Activated CD4-positive, alpha-beta memory T cell treated with anti-CD3 and anti-CD28 coated beads, Interleukin-2, amount 10 ng/mL, durations not matched to agents 7 days and 5 days (primary cell): Measurements from ENCODE around the gene ARHGAP26. TPM values are rescaled to one million over a fixed set of nuclear protein-coding genes. Genes with fewer than 3 reads are reported as not detected.

Source experiments
- CTCF ChIA-PET: fragments of 350-600 bp; sonication (Branson Sonifier 250); formaldehyde crosslinking; loops from one replicate; lab custom pipeline; 2021; ENCODE audit warnings: antibody characterized with exemption, inconsistent platforms; lab: Charles Lee
- POLR2A ChIA-PET: fragments of 350-600 bp; sonication (Branson Sonifier 250); formaldehyde crosslinking; loops from one replicate; lab custom pipeline; 2021; ENCODE audit warnings: antibody characterized with exemption; lab: Charles Lee
- DNase-seq: peaks from one replicate; pipeline ENCODE4 v3.0.0-alpha.2; 2020
- H3K27ac Mint-ChIP-seq: one replicate; pipeline ENCODE4 v1.8.0; 2021; ENCODE audit warnings: mild to moderate bottlenecking, mixed read lengths
- H3K27me3 Mint-ChIP-seq: one replicate; pipeline ENCODE4 v1.8.0; 2021; ENCODE audit warnings: mixed read lengths
- H3K36me3 Mint-ChIP-seq: one replicate; pipeline ENCODE4 v1.8.0; 2021; ENCODE audit warnings: low read depth, mixed read lengths
- H3K4me1 Mint-ChIP-seq: one replicate; pipeline ENCODE4 v1.8.0; 2021; ENCODE audit warnings: mixed read lengths
- H3K4me3 Mint-ChIP-seq: one replicate; pipeline ENCODE4 v1.8.0; 2021; ENCODE audit warnings: mild to moderate bottlenecking, mixed read lengths
- H3K9me3 Mint-ChIP-seq: one replicate; pipeline ENCODE4 v1.8.0; 2021; ENCODE audit warnings: mixed read lengths
- total RNA-seq, 2 experiments: library from RNA; stranded (reverse); gene quantifications; one replicate each; pipeline ENCODE4 v1.2.3, GENCODE V29; 2021

The ARHGAP26 gene
- total RNA-seq, 2 experiments from 2014 or later: 14.8 to 17.1 TPM

- no peak overlapping the region for H3K27ac Mint-ChIP-seq
- DNase-seq: no peak
- peaks cover 7% of the 10 kb centered on the region for H3K4me1 Mint-ChIP-seq
- H3K27me3 Mint-ChIP-seq: peaks cover 7% of the 10 kb centered on the region
- H3K4me3 Mint-ChIP-seq: no peak overlapping the region
- H3K9me3 Mint-ChIP-seq: no peaks in the 10 kb centered on the region
- no peaks in the 10 kb centered on the region for H3K36me3 Mint-ChIP-seq
- ChIA-PET CTCF (interaction anchor here (1.0 kb wide), 1 partner anchor 109 kb away, joined by 4 read pairs; no protein-coding TSS in a partner anchor), POLR2A (interaction anchor here (0.9 kb wide), 1 partner anchor 12 kb away, joined by 3 read pairs; no protein-coding TSS in a partner anchor)
Measured at GRCh38 chr5:142757564-142757963, 12.6 kb upstream of the ARHGAP26 start.

DNA sequence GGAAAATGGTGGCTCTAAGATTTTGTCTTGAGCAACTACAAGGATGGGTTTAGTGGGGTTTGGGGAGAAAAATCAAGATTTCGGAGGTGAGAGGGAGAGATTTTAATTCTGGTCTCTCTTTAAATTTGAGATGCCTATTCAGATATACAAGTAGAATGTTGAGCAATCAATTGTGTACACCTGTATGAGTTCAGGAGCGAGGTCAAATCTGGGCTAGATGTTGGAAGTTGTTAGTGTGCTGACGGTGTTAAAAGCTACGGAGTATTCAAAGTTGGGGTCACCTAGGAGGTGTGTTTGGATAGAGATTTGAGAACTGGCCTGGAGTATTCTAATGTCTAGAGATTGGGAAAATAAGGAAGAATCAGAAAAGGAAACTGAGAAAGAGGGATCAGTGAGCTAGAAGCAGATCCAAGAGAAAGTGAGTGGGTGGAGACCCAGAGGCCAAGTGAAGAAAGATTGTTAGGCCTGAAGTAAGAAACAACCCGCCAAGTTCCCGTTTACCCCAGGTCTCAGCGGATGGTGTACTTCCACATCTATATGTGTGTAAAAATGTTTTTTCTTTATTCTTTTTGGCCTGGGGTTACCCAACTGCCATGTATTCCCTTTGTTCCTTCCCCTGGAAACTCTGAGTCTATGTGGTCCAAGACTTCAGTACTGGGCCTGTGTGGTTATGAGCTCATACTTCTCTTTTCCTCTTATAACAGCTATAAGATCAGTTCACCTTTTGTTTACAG lies 11.9 kb upstream of the ARHGAP26 start:
- Mint-ChIP-seq H3K4me3 (no peak overlapping the region), H3K9me3 (no peaks in the 10 kb centered on the region), H3K27me3 (peaks cover 7% of the 10 kb centered on the region), H3K27ac (no peak overlapping the region), H3K4me1 (peaks cover 7% of the 10 kb centered on the region), H3K36me3 (no peaks in the 10 kb centered on the region)
- CTCF ChIA-PET: interaction anchor here (1.0 kb wide), 2 partner anchors 10 to 109 kb away, joined by 4 to 6 read pairs; no protein-coding TSS in a partner anchor
- DNase-seq: no peak
- POLR2A ChIA-PET: interaction anchor here (0.9 kb wide), 1 partner anchor 12 kb away, joined by 3 read pairs; no protein-coding TSS in a partner anchor

DNA sequence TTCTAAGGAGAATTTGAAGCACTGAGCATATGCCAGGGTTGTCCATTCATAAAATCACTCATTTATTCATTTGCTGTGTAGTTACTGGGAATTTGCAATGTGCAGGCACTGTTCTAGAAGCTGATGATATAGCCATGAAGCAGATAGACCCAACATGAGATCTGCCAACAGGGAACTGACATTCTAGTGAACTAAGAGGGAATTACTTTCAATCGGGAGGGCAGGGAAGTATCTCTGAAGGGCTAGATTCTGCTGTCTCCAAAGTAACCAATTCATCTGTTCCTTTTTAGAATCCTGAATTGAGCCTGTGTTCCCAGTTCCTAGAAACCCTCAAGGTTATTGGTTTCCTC lies 11.4 kb upstream of the ARHGAP26 start:
- H3K4me1 Mint-ChIP-seq: peaks cover 7% of the 10 kb centered on the region
- POLR2A ChIA-PET: interaction anchor here (0.9 kb wide), 1 partner anchor 11 kb away, joined by 3 read pairs; no protein-coding TSS in a partner anchor
- peaks cover 7% of the 10 kb centered on the region for H3K27me3 Mint-ChIP-seq
- no peak for DNase-seq
- no peak overlapping the region for H3K4me3 Mint-ChIP-seq
- no peaks in the 10 kb centered on the region for H3K9me3 Mint-ChIP-seq
- CTCF ChIA-PET: interaction anchor here (1.0 kb wide), 2 partner anchors 11 to 108 kb away, joined by 4 to 6 read pairs; no protein-coding TSS in a partner anchor
- H3K36me3 Mint-ChIP-seq: no peaks in the 10 kb centered on the region
- H3K27ac Mint-ChIP-seq: no peak overlapping the region

DNA sequence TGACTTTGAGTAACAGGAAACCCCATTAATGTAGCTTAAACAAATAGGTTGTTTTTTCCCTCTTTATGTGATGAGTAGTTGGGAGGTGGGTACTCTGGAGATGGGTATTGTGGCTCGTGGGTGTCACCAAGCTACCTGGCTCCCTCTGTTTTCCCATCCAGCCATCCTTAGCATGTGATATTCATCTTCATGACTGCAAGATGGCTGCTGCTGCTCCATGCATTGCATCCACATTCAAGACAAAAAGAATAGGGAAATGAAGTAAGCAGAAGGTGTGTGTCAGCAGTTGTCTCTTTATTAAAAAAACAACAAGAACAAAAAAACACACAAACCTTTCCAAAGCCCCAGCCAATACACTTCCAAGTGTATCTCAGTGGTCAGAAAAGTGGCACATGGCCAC lies 6.5 kb upstream of the ARHGAP26 start:
- Mint-ChIP-seq H3K27me3 (peaks cover 4% of the 10 kb centered on the region), H3K4me3 (no peak overlapping the region), H3K27ac (no peak overlapping the region), H3K4me1 (no peaks in the 10 kb centered on the region), H3K9me3 (no peaks in the 10 kb centered on the region), H3K36me3 (no peaks in the 10 kb centered on the region)
- CTCF ChIA-PET: interaction anchor here (0.9 to 2.5 kb wide), 3 partner anchors 11 to 144 kb away, joined by 3 to 8 read pairs (median 3); no protein-coding TSS in a partner anchor
- no peak for DNase-seq
- POLR2A ChIA-PET: no interaction called here

- DNase-seq: no peak
- no peaks in the 10 kb centered on the region for H3K36me3 Mint-ChIP-seq
- peaks cover 21% of the 10 kb centered on the region for H3K4me1 Mint-ChIP-seq
- no peak overlapping the region for H3K27ac Mint-ChIP-seq
- POLR2A ChIA-PET: no interaction called here
- CTCF ChIA-PET: interaction anchor here (1.0 to 7.5 kb wide), 6 partner anchors 16 to 122 kb away, joined by 3 to 48 read pairs (median 6); no protein-coding TSS in a partner anchor
- no peak overlapping the region for H3K4me3 Mint-ChIP-seq
- no peaks in the 10 kb centered on the region for H3K9me3 Mint-ChIP-seq
- H3K27me3 Mint-ChIP-seq: peaks cover 6% of the 10 kb centered on the region
Measured at GRCh38 chr5:142767178-142767577, 3.0 kb upstream of the ARHGAP26 start.

- Mint-ChIP-seq H3K27ac (no peak overlapping the region), H3K9me3 (no peaks in the 10 kb centered on the region), H3K36me3 (no peaks in the 10 kb centered on the region), H3K4me3 (no peak overlapping the region), H3K27me3 (peaks cover 3% of the 10 kb centered on the region), H3K4me1 (peaks cover 29% of the 10 kb centered on the region)
- ChIA-PET CTCF (interaction anchor here (1.1 to 7.5 kb wide), 5 partner anchors 16 to 121 kb away, joined by 3 to 48 read pairs (median 6); no protein-coding TSS in a partner anchor), POLR2A (no interaction called here)
- no peak for DNase-seq
Measured at GRCh38 chr5:142767911-142768310, 2.3 kb upstream of the ARHGAP26 start.

DNA sequence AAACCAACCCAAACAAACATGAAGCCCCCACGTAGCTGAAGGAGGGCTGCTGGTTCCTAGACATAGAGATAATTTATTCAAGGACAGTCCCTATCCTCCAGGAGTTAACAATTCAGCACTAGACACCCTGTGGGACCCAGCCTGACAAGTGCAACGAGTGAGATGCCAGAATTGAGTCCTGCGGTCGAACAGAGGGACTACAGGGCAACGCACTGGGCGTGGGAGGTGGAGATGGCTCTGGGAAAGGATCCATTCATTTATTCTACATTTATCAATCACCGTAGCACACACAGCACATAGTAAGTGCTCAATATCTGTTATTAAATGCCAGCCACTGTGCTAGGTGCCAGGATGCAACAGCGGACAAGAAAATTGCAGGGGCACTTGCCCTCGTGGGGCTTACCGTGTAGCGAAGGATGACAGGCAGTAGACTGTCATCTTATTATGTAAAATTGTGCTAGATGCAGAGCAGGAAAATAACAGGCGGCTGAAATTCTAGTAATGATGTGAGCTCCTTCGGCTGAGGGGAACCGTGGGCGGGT lies 855 bp upstream of the ARHGAP26 start:
- ChIA-PET POLR2A (interaction anchor here (0.6 to 2.8 kb wide), 9 partner anchors 14 to 674 kb away, joined by 3 to 27 read pairs (median 7); no protein-coding TSS in a partner anchor), CTCF (interaction anchor here (0.8 to 7.5 kb wide), 11 partner anchors 9 to 119 kb away, joined by 3 to 48 read pairs (median 12); no protein-coding TSS in a partner anchor)
- Mint-ChIP-seq H3K27me3 (peaks cover 3% of the 10 kb centered on the region), H3K4me1 (peaks cover 33% of the 10 kb centered on the region), H3K9me3 (no peaks in the 10 kb centered on the region), H3K36me3 (no peaks in the 10 kb centered on the region), H3K27ac (peak overlapping the region; percentile 51), H3K4me3 (peak overlapping the region; percentile 82)
- no peak for DNase-seq

GRCh38 chr5:142770650-142771609 lies 753 bp downstream of the ARHGAP26 start:
- DNase-seq: peak; percentile 67

GRCh38 chr5:142771666-142772065 lies 1.5 kb downstream of the ARHGAP26 start:
- ChIA-PET CTCF (interaction anchor here (0.7 to 7.5 kb wide), 11 partner anchors 12 to 231 kb away, joined by 3 to 48 read pairs (median 7); no protein-coding TSS in a partner anchor), POLR2A (interaction anchor here (0.6 to 2.4 kb wide), 12 partner anchors 8 to 237 kb away, joined by 3 to 16 read pairs (median 4); no protein-coding TSS in a partner anchor)
- Mint-ChIP-seq H3K9me3 (no peaks in the 10 kb centered on the region), H3K4me1 (peaks cover 33% of the 10 kb centered on the region), H3K27ac (no peak overlapping the region), H3K27me3 (peaks cover 3% of the 10 kb centered on the region), H3K36me3 (no peaks in the 10 kb centered on the region), H3K4me3 (peak overlapping the region; percentile 91)
- DNase-seq: no peak

More at GRCh38 chr5:142770650-142771609, 753 bp downstream of the ARHGAP26 start:
- Mint-ChIP-seq H3K4me1 (peaks cover 33% of the 10 kb centered on the region), H3K27ac (peak overlapping the region; percentile 72), H3K9me3 (no peaks in the 10 kb centered on the region), H3K4me3 (peak overlapping the region; percentile 91), H3K36me3 (no peaks in the 10 kb centered on the region), H3K27me3 (peaks cover 3% of the 10 kb centered on the region)
- ChIA-PET POLR2A (interaction anchor here (0.6 to 2.8 kb wide), 18 partner anchors 8 to 238 kb away, joined by 3 to 27 read pairs (median 5); no protein-coding TSS in a partner anchor), CTCF (interaction anchor here (0.6 to 7.5 kb wide), 23 partner anchors 12 to 232 kb away, joined by 3 to 48 read pairs (median 4); no protein-coding TSS in a partner anchor)

GRCh38 chr5:142772446-142773293 lies 2.5 kb downstream of the ARHGAP26 start:
- no peaks in the 10 kb centered on the region for H3K36me3 Mint-ChIP-seq
- ChIA-PET POLR2A (interaction anchor here (0.9 to 1.4 kb wide), 3 partner anchors 11 to 28 kb away, joined by 3 to 4 read pairs (median 4); no protein-coding TSS in a partner anchor), CTCF (interaction anchor here (0.6 to 7.5 kb wide), 6 partner anchors 11 to 116 kb away, joined by 3 to 48 read pairs (median 5); no protein-coding TSS in a partner anchor)
- no peaks in the 10 kb centered on the region for H3K9me3 Mint-ChIP-seq
- H3K27ac Mint-ChIP-seq: no peak overlapping the region
- H3K4me1 Mint-ChIP-seq: peaks cover 33% of the 10 kb centered on the region
- peaks cover 3% of the 10 kb centered on the region for H3K27me3 Mint-ChIP-seq
- peak overlapping the region; percentile 91 for H3K4me3 Mint-ChIP-seq
- DNase-seq: no peak

GRCh38 chr5:142777099-142777498 lies 6.9 kb downstream of the ARHGAP26 start:
- Mint-ChIP-seq H3K4me3 (no peak overlapping the region), H3K27ac (no peak overlapping the region), H3K36me3 (no peaks in the 10 kb centered on the region), H3K27me3 (no peaks in the 10 kb centered on the region), H3K9me3 (no peaks in the 10 kb centered on the region), H3K4me1 (peaks cover 37% of the 10 kb centered on the region)
- POLR2A ChIA-PET: no interaction called here
- CTCF ChIA-PET: interaction anchor here (1.0 kb wide), 1 partner anchor 9 kb away, joined by 3 read pairs; no protein-coding TSS in a partner anchor
- DNase-seq: no peak
